ENCODE measurements around the gene DUS2. TPM values are rescaled to one million over a fixed set of nuclear protein-coding genes. Genes with fewer than 3 reads are reported as not detected.
A peak's percentile ranks its signal among the peaks of the same experiment; 100 is the strongest.

Gene DUS2
- total and polyA plus RNA-seq, 2 of the 8 experiments (the other 6 are each of a cell fraction or from before 2014, with no cell fraction given), result 17.2 to 27.0 TPM

GRCh38 chr16:68015681-68016080 is 7.4 kb upstream of the DUS2 start, which contains the start of gene DPEP2NB:
Gene DPEP2NB (minus strand): TSS chr16:68015911. CDS start chr16:68015770, 141 bp downstream.
- 83% methylated on average over 4 of the region's 5 CpGs; no CpG with 5 or more reads in 1 of the 2 experiments for WGBS, 2 experiments (ENCODE audit: extremely low coverage in 1 of 2, insufficient coverage in 1 of 2, insufficient read length in 1 of 2, insufficient replicate concordance in 2 of 2, low coverage in 1 of 2, low lambda C conversion rate in 2 of 2, missing lambda C conversion rate in 1 of 2)
- H3K18ac ChIP-seq (ENCODE audit: extremely low read depth, low read length), result no peak within 1 kb of the TSS
- TF ChIP-seq CHD2 (IDR thresholded peaks at IDR 0.05; ENCODE audit: low read length), result no peak
- no peak for TF ChIP-seq KDM1A (IDR thresholded peaks at IDR 0.05; ENCODE audit: borderline replicate concordance, low read length)
- peak; percentile 67 for TF ChIP-seq CREB1 (IDR thresholded peaks at IDR 0.05)
- no peak for TF ChIP-seq CBX8 (IDR thresholded peaks at IDR 0.05; ENCODE audit: borderline replicate concordance, low read depth, low read length)
- TF ChIP-seq RXRA (IDR thresholded peaks at IDR 0.05; ENCODE audit: insufficient read depth, low read depth, low read length), result no peak
- no peak within 1 kb of the TSS for H3K56ac ChIP-seq (replicated peaks; ENCODE audit: insufficient read length, low read depth, low read length)
- CTCF ChIA-PET (ENCODE audit: partially characterized antibody), result interaction anchor here (0.8 to 1.7 kb wide), 8 partner anchors 10 to 214 kb away, joined by 3 to 10 read pairs (median 4); partner anchors contain the start of gene DPEP2
- no peak within 1 kb of the TSS for H3K27ac ChIP-seq (ENCODE audit: low read depth, low read length)
- no peak within 1 kb of the TSS for H3K4ac ChIP-seq (replicated peaks; ENCODE audit: insufficient read length, low read depth, low read length)
- no peaks in the 10 kb centered on the region for H3K23me2 ChIP-seq (ENCODE audit: low read depth, low read length)
- no peak within 1 kb of the TSS for H3K14ac ChIP-seq (ENCODE audit: insufficient read length)
- H3K79me1 ChIP-seq (ENCODE audit: low read depth, low read length), result no peaks in the 10 kb centered on the region
- DNase-seq (ENCODE audit: low read depth in 1 of 2, low spot score in 2 of 2) (no peak), FAIRE-seq (no peak)
- no peaks in the 10 kb centered on the region for H3K27me3 ChIP-seq (replicated peaks in 1 of 4; ENCODE audit: control insufficient read depth in 3 of 4, extremely low read depth in 1 of 4, insufficient read depth in 3 of 4, low read length in 3 of 4)
- H2BK15ac ChIP-seq (ENCODE audit: low read length), result no peak within 1 kb of the TSS
- no peak within 1 kb of the TSS for H3K9ac ChIP-seq (replicated peaks in 1 of 4; ENCODE audit: extremely low read depth in 1 of 4, low read depth in 3 of 4, low read length in 3 of 4)
- no peak within 1 kb of the TSS for H3K23ac ChIP-seq (ENCODE audit: insufficient read length)
- H4K8ac ChIP-seq (ENCODE audit: extremely low read depth, insufficient read depth, low read length), result no peak within 1 kb of the TSS; the same call in 1 of the 2 replicates
- POLR2A ChIA-PET (ENCODE audit: partially characterized antibody), result interaction anchor here (1.0 to 1.1 kb wide), 3 partner anchors 10 to 71 kb away, joined by 3 to 5 read pairs (median 3); no protein-coding TSS in a partner anchor
- H3K9me3 ChIP-seq (ENCODE audit: insufficient read depth in 2 of 2, low read depth in 1 of 2, low read length in 1 of 2), result no peaks in the 10 kb centered on the region
- H4K20me1 ChIP-seq (replicated peaks in 1 of 2; ENCODE audit: control insufficient read depth in 1 of 2, insufficient read depth in 2 of 2, low read length in 2 of 2), result no peaks in the 10 kb centered on the region
- no peak within 1 kb of the TSS for H2BK120ac ChIP-seq (replicated peaks; ENCODE audit: low read depth, low read length)
- no peak within 1 kb of the TSS for H3K4me2 ChIP-seq (ENCODE audit: insufficient read depth in 1 of 2, low read depth in 2 of 2, low read length in 2 of 2)
- no peak within 1 kb of the TSS for H2AK5ac ChIP-seq (ENCODE audit: low read depth, low read length)
- H2AFZ ChIP-seq (ENCODE audit: low read length), result peak within 1 kb of the TSS; percentile 50; the same call in 1 of the 2 replicates
- no peak within 1 kb of the TSS for H2BK20ac ChIP-seq (ENCODE audit: low read length)
- no peaks in the 10 kb centered on the region for H3K79me2 ChIP-seq (ENCODE audit: control insufficient read depth in 1 of 2, insufficient read depth in 2 of 2, low read length in 2 of 2)
- no peak within 1 kb of the TSS for H3K4me3 ChIP-seq (ENCODE audit: extremely low read depth in 1 of 4, insufficient read depth in 2 of 4, low read depth in 3 of 4, low read length in 4 of 4)
- no peak within 1 kb of the TSS for H4K91ac ChIP-seq (replicated peaks; ENCODE audit: insufficient read length, low read length)
- no peaks in the 10 kb centered on the region for H3K4me1 ChIP-seq (replicated peaks in 1 of 4; ENCODE audit: control insufficient read depth in 3 of 4, insufficient read depth in 4 of 4, low read length in 3 of 4)
- no peak within 1 kb of the TSS for H2BK12ac ChIP-seq (ENCODE audit: low read depth, low read length)
- H3K36me3 ChIP-seq (ENCODE audit: control insufficient read depth in 2 of 4, insufficient read depth in 4 of 4, low read length in 3 of 4), result no peaks in the 10 kb centered on the region; a peak in 1 of 8 replicates
- no peak within 1 kb of the TSS for H2BK5ac ChIP-seq (ENCODE audit: low read depth, low read length)
- no peak within 1 kb of the TSS for H4K5ac ChIP-seq (ENCODE audit: insufficient read length, low read depth, low read length)

Measured in H1 (cell line).